ENCODE data around the gene TMEM132C.
"Not testable (repeated sequence)": the region's sequence is repeated elsewhere in the genome, so short reads cannot be mapped to it uniquely, and the experiment has no call there.

Gene TMEM132C
- 0 to 0.19 (median 0) reads per million in 3 experiments for total RNA-seq

GRCh38 chr12:128267131-128267622 lies at the start of gene TMEM132C:
Gene TMEM132C, plus strand, starts transcription at chr12:128267170. Its CDS starts 233 bp downstream, at chr12:128267403.
- no peak for DNase-seq

- DNase-seq = no peak
Observed at GRCh38 chr12:128224226-128224625, 42.7 kb upstream of the TMEM132C start.

GRCh38 chr12:128228581-128228980 lies 38.4 kb upstream of the TMEM132C start:
- DNase-seq = no peak

GRCh38 chr12:128235635-128236417 lies 31.1 kb upstream of the TMEM132C start:
- DNase-seq = no peak

GRCh38 chr12:128236525-128236924 lies 30.4 kb upstream of the TMEM132C start:
- no peak for DNase-seq

- no peak for DNase-seq
Observed at GRCh38 chr12:128240745-128241144, 26.2 kb upstream of the TMEM132C start.

- DNase-seq = no peak
Observed at GRCh38 chr12:128245121-128245520, 21.8 kb upstream of the TMEM132C start.

- DNase-seq = no peak
Observed at GRCh38 chr12:128245905-128246304, 21.1 kb upstream of the TMEM132C start.

- no peak for DNase-seq
Observed at GRCh38 chr12:128250096-128250495, 16.9 kb upstream of the TMEM132C start.

- not testable (repeated sequence) for DNase-seq
Observed at GRCh38 chr12:128253829-128254228, 13.1 kb upstream of the TMEM132C start.

- no peak for DNase-seq
Observed at GRCh38 chr12:128258866-128259555, 8.0 kb upstream of the TMEM132C start.

GRCh38 chr12:128259556-128260070 lies 7.4 kb upstream of the TMEM132C start:
- no peak for DNase-seq

GRCh38 chr12:128261757-128262156 lies 5.2 kb upstream of the TMEM132C start:
- DNase-seq = no peak

- DNase-seq = no peak
Observed at GRCh38 chr12:128265566-128265965, 1.4 kb upstream of the TMEM132C start.

- DNase-seq = no peak
Observed at GRCh38 chr12:128266086-128266485, 884 bp upstream of the TMEM132C start.

GRCh38 chr12:128266541-128267130 lies 334 bp upstream of the TMEM132C start:
- DNase-seq = no peak

GRCh38 chr12:128267651-128268378 lies 845 bp downstream of the TMEM132C start:
- no peak for DNase-seq

- no peak for DNase-seq
Observed at GRCh38 chr12:128268379-128268995, 1.5 kb downstream of the TMEM132C start.

GRCh38 chr12:128269181-128269591 lies 2.2 kb downstream of the TMEM132C start:
- no peak for DNase-seq

GRCh38 chr12:128276471-128276870 lies 9.5 kb downstream of the TMEM132C start:
- DNase-seq = no peak

GRCh38 chr12:128286970-128287369 lies 20.0 kb downstream of the TMEM132C start:
- DNase-seq = no peak

- no peak for DNase-seq
Observed at GRCh38 chr12:128288357-128288756, 21.4 kb downstream of the TMEM132C start.
